ENCODE results near the gene GIGYF2. TPM values are rescaled to one million over a fixed set of nuclear protein-coding genes. Genes with fewer than 3 reads are reported as not detected.

Gene GIGYF2
- total RNA-seq, 4 donors from 2014 or later = 66.0 to 106 (median 86.4) TPM

GRCh38 chr2:232697807-232698110 is 628 bp downstream of the GIGYF2 start:
- Histone ChIP-seq H3K27me3 (no peaks in the 10 kb centered on the region), H3K36me3 (peaks cover 0 to 3% (median 0%) of the 10 kb centered on the region in 3 donors), H3K27ac (peak overlapping the region; percentile 91 to 99 (median 95)), H3K4me3 (peak overlapping the region; percentile 83 to 94 (median 88)), H3K4me1 (peaks cover 0 to 49% (median 25%) of the 10 kb centered on the region in 4 donors), H3K9me3 (no peaks in the 10 kb centered on the region)
- 0 to 1% methylated on average over 10 to 11 of the region's 11 CpGs for WGBS, 2 donors
- TF ChIP-seq EP300 (IDR thresholded peaks at IDR 0.05) (no peak), POLR2A (IDR thresholded peaks at IDR 0.05) (no peak)
- TF ChIP-seq, protein P1, sequence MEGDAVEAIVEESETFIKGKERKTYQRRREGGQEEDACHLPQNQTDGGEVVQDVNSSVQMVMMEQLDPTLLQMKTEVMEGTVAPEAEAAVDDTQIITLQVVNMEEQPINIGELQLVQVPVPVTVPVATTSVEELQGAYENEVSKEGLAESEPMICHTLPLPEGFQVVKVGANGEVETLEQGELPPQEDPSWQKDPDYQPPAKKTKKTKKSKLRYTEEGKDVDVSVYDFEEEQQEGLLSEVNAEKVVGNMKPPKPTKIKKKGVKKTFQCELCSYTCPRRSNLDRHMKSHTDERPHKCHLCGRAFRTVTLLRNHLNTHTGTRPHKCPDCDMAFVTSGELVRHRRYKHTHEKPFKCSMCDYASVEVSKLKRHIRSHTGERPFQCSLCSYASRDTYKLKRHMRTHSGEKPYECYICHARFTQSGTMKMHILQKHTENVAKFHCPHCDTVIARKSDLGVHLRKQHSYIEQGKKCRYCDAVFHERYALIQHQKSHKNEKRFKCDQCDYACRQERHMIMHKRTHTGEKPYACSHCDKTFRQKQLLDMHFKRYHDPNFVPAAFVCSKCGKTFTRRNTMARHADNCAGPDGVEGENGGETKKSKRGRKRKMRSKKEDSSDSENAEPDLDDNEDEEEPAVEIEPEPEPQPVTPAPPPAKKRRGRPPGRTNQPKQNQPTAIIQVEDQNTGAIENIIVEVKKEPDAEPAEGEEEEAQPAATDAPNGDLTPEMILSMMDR (IDR thresholded peaks at IDR 0.05) = no peak
- DNase-seq (ENCODE audit: low spot score in 2 of 2) = no peak

- Histone ChIP-seq H3K36me3 (peaks cover 0 to 9% (median 0%) of the 10 kb centered on the region in 3 donors), H3K4me3 (peak overlapping the region in 2 of 4 donors; percentile 83 to 94), H3K27ac (peak overlapping the region in 1 of 4 donors; percentile 99), H3K4me1 (peaks cover 0 to 54% (median 25%) of the 10 kb centered on the region in 4 donors), H3K27me3 (no peaks in the 10 kb centered on the region), H3K9me3 (no peaks in the 10 kb centered on the region)
- no peak for DNase-seq (ENCODE audit: low spot score in 2 of 2)
- 42 to 51% methylated on average over 4 of the region's 4 CpGs for WGBS, 2 donors
- TF ChIP-seq POLR2A (IDR thresholded peaks at IDR 0.05) (no peak), EP300 (IDR thresholded peaks at IDR 0.05) (no peak)
- TF ChIP-seq, protein P1 (IDR thresholded peaks at IDR 0.05) = no peak
Measured at GRCh38 chr2:232698556-232699091, 1.5 kb downstream of the GIGYF2 start.

- DNase-seq (ENCODE audit: low spot score in 2 of 2) = no peak
- Histone ChIP-seq H3K4me1 (peaks cover 0 to 55% (median 25%) of the 10 kb centered on the region in 4 donors), H3K27ac (no peak overlapping the region), H3K36me3 (peaks cover 0 to 14% (median 0%) of the 10 kb centered on the region in 3 donors), H3K27me3 (no peaks in the 10 kb centered on the region), H3K9me3 (no peaks in the 10 kb centered on the region), H3K4me3 (no peak overlapping the region)
- WGBS, 2 donors = 62 to 66% methylated on average over 2 of the region's 2 CpGs
- TF ChIP-seq POLR2A (IDR thresholded peaks at IDR 0.05) (no peak), EP300 (IDR thresholded peaks at IDR 0.05) (no peak)
- TF ChIP-seq, protein P1 (IDR thresholded peaks at IDR 0.05) = no peak
Measured at GRCh38 chr2:232699110-232699509, 2.0 kb downstream of the GIGYF2 start.

DNA sequence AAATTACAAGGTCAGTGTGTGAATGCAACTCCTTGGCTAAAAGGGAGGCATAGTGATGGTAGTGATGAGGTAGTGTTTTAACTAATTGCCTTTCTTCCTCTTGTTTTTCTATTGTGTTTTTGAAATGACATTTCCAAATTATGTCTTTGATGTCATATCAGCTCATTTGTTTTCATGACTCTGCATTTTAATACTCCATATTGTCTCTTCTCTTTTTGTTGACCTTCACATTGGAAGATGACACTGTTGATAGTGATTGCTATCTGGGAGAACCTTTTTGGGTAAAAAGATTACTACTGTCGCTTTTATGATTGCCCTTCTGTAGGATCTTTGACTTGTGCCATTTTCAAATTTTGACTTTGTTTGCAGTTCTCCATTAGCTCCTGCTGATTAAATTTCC is 3.0 kb downstream of the GIGYF2 start:
- TF ChIP-seq EP300 (IDR thresholded peaks at IDR 0.05) (no peak), POLR2A (IDR thresholded peaks at IDR 0.05) (no peak)
- TF ChIP-seq, protein P1 (IDR thresholded peaks at IDR 0.05) = no peak
- Histone ChIP-seq H3K4me3 (no peak overlapping the region), H3K27ac (no peak overlapping the region), H3K27me3 (no peaks in the 10 kb centered on the region), H3K9me3 (no peaks in the 10 kb centered on the region), H3K4me1 (peaks cover 0 to 55% (median 25%) of the 10 kb centered on the region in 4 donors), H3K36me3 (peaks cover 0 to 24% (median 0%) of the 10 kb centered on the region in 3 donors)
- WGBS, 2 donors = 87 to 100% methylated on average over 1 of the region's 1 CpG
- no peak for DNase-seq (ENCODE audit: low spot score in 2 of 2)

DNA sequence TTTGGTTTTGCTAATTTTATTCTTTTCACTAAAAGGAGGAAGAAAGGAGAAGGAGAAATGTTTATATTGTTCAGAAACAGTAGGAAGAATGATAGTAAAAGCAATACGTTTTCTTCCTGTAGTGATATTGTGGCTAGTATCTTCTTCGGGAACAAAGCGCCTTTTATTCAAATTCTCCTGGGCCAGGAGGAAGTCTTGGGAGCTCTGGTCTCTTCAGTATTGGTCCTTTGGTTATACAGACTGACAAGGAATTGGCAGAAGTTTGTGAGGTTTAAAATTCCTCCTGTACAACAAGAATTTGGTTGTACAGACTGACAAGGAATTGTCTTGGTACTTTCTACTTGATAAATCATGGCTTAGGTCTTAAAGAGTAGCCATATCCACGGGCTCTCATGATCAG is 9.9 kb downstream of the GIGYF2 start:
- Histone ChIP-seq H3K4me3 (no peak overlapping the region), H3K36me3 (peaks cover 0 to 75% (median 14%) of the 10 kb centered on the region in 3 donors), H3K9me3 (peaks cover 0 to 2% (median 0%) of the 10 kb centered on the region in 4 donors), H3K27ac (no peak overlapping the region), H3K4me1 (peaks cover 0 to 11% (median 0%) of the 10 kb centered on the region in 4 donors), H3K27me3 (no peaks in the 10 kb centered on the region)
- TF ChIP-seq, protein P1 (IDR thresholded peaks at IDR 0.05) = no peak
- TF ChIP-seq POLR2A (IDR thresholded peaks at IDR 0.05) = no peak
- TF ChIP-seq EP300 (IDR thresholded peaks at IDR 0.05) = no peak
- DNase-seq (ENCODE audit: low spot score in 2 of 2) = no peak
- WGBS, 2 donors = 74% methylated on average over 4 of the region's 4 CpGs
